NCI-H1048 (cell line): ENCODE data around the gene FAM161B.
"Not testable (repeated sequence)": the region's sequence is repeated elsewhere in the genome, so short reads cannot be mapped to it uniquely, and the experiment has no call there.

Experiments used
- DNase-seq: peaks from one replicate; lab custom pipeline; 2025; lab: John Stamatoyannopoulos, UW

The FAM161B gene

GRCh38 chr14:73944432-73945158 lies 5.3 kb downstream of the FAM161B start:
- no peak for DNase-seq

GRCh38 chr14:73943083-73943482 lies 6.8 kb downstream of the FAM161B start:
- DNase-seq = no peak

- DNase-seq = no peak
Measured at GRCh38 chr14:73942180-73942579, 7.7 kb downstream of the FAM161B start.

GRCh38 chr14:73937012-73937411 lies 12.9 kb downstream of the FAM161B start:
- no peak for DNase-seq

DNA sequence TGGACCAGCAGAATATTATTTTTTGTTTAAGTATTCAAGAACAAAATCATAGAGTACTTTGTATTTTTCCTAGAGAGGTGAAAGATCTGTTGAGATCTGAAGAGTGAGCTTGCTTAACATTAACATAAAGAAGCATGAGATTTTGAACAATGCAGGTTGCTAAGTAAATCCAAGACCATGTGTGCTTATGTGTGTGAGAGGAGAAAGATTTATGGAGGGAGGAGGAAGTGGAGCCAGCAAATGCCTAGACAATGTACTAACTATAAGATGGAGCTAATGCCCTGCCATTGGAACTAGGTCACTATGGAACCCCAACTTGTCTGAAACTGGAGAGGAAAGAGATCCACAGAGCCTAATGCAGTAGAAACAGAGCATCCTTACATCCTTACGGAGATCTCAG lies 13.3 kb downstream of the FAM161B start:
- DNase-seq = no peak

- no peak for DNase-seq
Measured at GRCh38 chr14:73935666-73936065, 14.2 kb downstream of the FAM161B start.

- DNase-seq = no peak
Measured at GRCh38 chr14:73924337-73924736, 25.6 kb downstream of the FAM161B start.

DNA sequence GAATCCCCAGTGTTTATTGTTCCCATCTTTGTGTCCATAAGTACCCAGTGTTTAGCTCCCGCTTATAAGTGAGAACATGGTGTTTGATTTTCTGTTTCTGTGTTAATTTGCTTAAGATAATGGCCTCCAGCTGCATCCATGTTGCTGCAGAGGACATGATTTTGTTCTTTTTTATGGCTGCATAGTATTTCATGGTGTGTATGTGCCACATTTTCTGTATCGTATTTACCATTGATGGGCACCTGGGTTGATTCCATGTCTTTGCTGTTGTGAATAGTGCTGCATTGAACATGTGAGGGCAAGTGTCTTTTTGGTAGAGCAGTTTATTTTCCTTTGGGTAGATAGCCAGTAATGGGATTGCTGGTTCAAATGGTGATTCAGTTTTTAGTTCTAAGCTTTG lies 30.4 kb downstream of the FAM161B start:
- DNase-seq = not testable (repeated sequence)

DNA sequence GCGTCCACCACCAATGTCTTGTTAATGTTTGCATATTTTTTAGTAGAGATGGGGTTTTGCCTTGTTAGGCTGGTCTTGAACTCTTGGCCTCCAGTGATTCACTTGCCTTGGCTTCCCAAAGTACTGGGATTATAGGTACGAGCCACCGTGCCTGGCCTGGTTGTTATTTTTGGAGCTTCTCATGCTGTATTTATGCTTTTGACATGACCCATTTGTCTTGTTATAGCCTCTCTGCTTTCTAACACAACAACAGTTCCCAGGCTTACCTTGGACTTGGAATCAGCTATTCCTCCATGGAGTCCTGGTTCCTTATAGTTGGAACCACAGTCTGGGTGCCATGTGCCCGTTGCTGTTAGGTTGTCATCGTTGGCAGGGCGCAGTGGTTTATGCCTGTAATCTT lies 33.6 kb downstream of the FAM161B start:
- DNase-seq = no peak

DNA sequence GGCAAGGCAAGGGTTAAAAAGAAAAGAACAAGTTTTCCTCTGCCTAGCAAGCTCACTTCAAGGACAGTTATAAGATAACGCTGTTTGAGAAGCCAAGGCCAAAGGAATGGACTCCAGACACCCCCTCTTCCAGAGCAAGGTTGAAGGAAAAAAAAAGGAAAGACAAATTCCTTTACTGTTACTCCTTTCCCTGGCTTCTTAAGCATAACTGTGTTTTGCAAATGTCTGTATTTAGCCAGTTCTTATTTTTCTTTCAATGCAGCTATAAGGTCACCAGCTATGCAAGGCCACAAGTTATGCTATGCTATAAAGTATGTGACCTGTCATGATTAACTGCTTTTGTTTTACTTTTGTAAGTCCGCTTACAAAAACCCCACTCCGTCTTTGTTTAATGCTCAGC lies 36.6 kb downstream of the FAM161B start:
- DNase-seq = no peak

GRCh38 chr14:73909681-73910080 lies 40.2 kb downstream of the FAM161B start:
- DNase-seq = no peak

GRCh38 chr14:73903028-73903427 lies 46.9 kb downstream of the FAM161B start:
- DNase-seq = no peak

DNA sequence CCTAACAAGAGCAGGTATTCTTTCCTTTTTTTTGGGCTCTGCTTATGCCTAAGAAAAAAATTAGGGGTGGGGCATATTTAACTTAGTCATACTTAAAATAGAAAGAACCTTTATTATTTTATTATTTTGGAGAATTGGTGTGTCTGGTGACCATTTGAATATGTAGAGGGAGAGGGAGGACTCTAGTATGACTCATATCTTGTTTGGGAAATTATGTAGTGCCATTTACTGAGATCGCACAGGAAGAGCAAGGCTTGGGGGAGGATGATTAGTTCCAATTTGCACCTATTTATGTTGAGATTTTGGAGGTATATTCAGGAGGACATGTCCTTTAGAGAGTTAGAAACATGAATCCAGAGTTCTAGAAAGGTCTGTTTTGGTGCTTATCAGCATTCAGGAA lies 53.4 kb downstream of the FAM161B start:
- DNase-seq = no peak

DNA sequence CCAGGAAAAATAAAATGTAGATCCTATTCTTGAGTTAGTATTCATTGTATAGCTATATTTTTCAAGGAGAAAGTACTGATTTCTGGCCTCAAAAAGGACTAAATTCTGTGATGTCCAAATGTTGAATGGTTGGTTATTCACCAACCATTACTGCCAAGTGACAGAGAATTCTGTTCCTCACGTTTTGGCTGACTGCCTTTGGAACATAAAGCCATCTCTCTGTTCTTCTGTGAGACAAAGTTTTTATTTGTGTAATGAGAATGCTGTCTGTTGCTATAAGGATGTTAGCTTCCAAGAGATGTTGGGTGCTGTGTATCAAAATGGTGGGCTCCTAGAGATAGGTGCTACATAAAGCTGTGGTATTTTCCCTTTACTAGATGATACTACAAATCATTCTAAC lies 54.0 kb downstream of the FAM161B start:
- DNase-seq = no peak

- DNase-seq = not testable (repeated sequence)
Measured at GRCh38 chr14:73894180-73894687, 55.7 kb downstream of the FAM161B start.

- no peak for DNase-seq
Measured at GRCh38 chr14:73889376-73889775, 60.5 kb downstream of the FAM161B start.

GRCh38 chr14:73888971-73889370 lies 60.9 kb downstream of the FAM161B start:
- no peak for DNase-seq

- DNase-seq = no peak
Measured at GRCh38 chr14:73888460-73888725, 61.5 kb downstream of the FAM161B start.

DNA sequence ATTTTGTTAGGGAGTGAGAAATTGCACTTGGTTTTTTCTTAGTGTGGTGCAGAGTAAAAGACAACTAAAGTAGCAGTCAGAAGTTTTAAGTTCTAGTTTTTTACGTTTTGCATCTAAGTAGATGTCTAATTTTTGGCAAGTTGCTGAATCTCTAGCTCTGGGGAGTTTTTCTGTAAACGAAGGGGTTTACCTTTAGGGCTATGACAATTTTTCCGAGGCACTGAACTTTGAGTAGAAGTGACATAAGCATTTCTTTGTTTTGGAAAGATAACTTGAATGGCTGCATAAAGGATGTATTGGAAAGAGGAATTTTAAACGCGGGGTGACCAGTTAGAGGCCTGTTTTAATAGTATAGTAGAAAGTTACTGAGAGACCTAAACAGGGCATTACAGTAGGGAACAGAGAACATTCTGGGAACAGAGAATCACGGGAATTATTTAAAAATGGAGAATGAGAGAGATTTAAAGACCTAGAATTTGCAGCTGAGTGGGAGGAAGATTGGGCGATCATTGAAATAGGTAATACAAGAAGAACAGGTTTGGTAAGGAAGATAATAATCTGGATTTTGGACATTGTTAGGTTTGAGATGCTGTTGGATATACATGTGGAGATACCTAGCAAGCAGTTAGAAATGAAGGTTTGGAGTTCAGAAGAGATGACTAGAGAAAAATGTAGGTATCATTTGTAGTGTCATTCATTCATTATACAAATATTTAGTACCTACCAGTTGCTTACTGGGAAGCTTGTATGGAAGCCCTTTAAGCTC lies 62.0 kb downstream of the FAM161B start:
- DNase-seq = no peak

GRCh38 chr14:73887318-73887616 lies 62.6 kb downstream of the FAM161B start:
- no peak for DNase-seq

GRCh38 chr14:73886449-73887317 lies 63.2 kb downstream of the FAM161B start, which contains the start of gene ZNF410:
ZNF410 (plus strand) TSS chr14:73886859; CDS start chr14:73892176, 5,317 bp downstream.
- DNase-seq = peak; percentile 88

DNA sequence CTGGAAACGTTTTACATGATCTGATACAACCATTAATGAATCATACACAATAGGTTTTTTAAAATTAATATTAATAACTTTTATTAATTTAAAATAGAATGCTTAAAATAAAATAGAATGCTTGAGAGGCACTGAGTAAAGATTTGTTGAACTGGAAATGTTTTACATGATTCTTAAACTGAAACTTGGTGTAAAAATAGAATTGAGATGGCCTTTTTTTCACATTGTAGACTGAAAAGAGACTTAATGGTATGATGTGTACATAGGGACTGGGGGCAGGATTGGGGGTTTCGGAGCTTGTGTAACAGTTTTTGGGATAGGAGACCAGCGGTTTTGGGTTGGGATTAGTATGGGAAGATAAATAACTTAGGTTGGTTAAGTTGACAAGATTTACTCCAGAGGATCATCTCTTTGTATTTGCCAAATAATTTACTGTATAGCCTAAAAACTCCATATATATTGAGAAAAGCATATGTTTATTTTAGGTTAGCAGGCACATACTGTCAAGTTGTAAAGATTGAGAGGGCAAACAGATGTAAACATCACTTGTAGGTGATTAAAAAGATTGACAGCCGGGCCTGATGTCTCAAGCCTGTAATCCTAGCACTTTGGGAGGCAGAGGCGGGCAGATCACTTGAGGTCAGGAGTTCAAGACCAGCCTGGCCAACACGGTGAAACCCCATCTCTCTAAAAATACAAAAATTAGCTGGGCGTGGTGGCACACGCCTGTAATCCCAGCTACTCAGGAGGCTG lies 65.3 kb downstream of the FAM161B start:
- DNase-seq = no peak
